ENCODE data around the gene KIF5B.
"Not testable (repeated sequence)": the region's sequence is repeated elsewhere in the genome, so short reads cannot be mapped to it uniquely, and the experiment has no call there.

The KIF5B gene

GRCh38 chr10:32056136-32057035, at the start of gene KIF5B:
Gene KIF5B, minus strand, starts transcription at chr10:32056425. Its CDS starts 452 bp downstream, at chr10:32055973.
- DNase-seq: peak; percentile 89

GRCh38 chr10:32105782-32106382, 49.7 kb upstream of the KIF5B start:
- no peak for DNase-seq

- no peak for DNase-seq
Observed at GRCh38 chr10:32104622-32105509, 48.6 kb upstream of the KIF5B start.

- no peak for DNase-seq
Observed at GRCh38 chr10:32104181-32104580, 48.0 kb upstream of the KIF5B start.

- no peak for DNase-seq
Observed at GRCh38 chr10:32103721-32104120, 47.5 kb upstream of the KIF5B start.

GRCh38 chr10:32098566-32099259, 42.5 kb upstream of the KIF5B start:
- DNase-seq: not testable (repeated sequence)

GRCh38 chr10:32095116-32095733, 39.0 kb upstream of the KIF5B start:
- DNase-seq: no peak

GRCh38 chr10:32093650-32094049, 37.4 kb upstream of the KIF5B start:
- no peak for DNase-seq

GRCh38 chr10:32091046-32091445, 34.8 kb upstream of the KIF5B start:
- no peak for DNase-seq

GRCh38 chr10:32084185-32084851, 28.1 kb upstream of the KIF5B start:
- DNase-seq: no peak

GRCh38 chr10:32077896-32078485, 21.8 kb upstream of the KIF5B start:
- DNase-seq: no peak

GRCh38 chr10:32073659-32074058, 17.4 kb upstream of the KIF5B start:
- no peak for DNase-seq

- DNase-seq: no peak
Observed at GRCh38 chr10:32073128-32073527, 16.9 kb upstream of the KIF5B start.

GRCh38 chr10:32072025-32072800, 16.0 kb upstream of the KIF5B start:
- DNase-seq: no peak

GRCh38 chr10:32070645-32071044, 14.4 kb upstream of the KIF5B start:
- no peak for DNase-seq

- no peak for DNase-seq
Observed at GRCh38 chr10:32068569-32068968, 12.3 kb upstream of the KIF5B start.

- not testable (repeated sequence) for DNase-seq
Observed at GRCh38 chr10:32067931-32068330, 11.7 kb upstream of the KIF5B start.

GRCh38 chr10:32065856-32066255, 9.6 kb upstream of the KIF5B start:
- DNase-seq: no peak

GRCh38 chr10:32061440-32061839, 5.2 kb upstream of the KIF5B start:
- DNase-seq: no peak

GRCh38 chr10:32060347-32060746, 4.1 kb upstream of the KIF5B start:
- DNase-seq: no peak
